ENCODE data around the gene CEP192.

CEP192 gene

DNA sequence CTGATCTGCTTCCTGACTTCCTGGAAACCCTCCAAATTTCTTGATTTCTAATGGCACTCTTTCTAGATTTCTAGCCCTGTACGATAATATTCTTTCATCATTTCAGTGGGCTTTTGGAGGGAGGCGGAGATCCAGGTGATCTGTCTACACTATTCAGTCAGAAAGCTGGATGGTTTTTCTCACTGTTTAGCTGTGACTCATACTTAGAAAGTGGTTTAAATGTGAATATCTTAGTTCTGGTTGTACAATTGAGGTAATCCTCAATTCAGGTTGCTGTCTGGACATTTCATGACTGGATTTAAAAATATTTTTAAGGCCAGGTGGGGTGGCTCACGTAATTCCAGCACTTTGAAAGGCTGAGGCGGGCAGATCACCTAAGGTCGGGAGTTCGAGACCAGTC lies 22.5 kb upstream of the CEP192 start:
- H3K27me3 ChIP-seq (ENCODE audit: insufficient read depth, low read length, poor library complexity, severe bottlenecking): no peaks in the 10 kb centered on the region
- no peaks in the 10 kb centered on the region for H3K4me1 ChIP-seq (ENCODE audit: insufficient read depth, low read length, poor library complexity, severe bottlenecking)
- no peaks in the 10 kb centered on the region for H3K9me2 ChIP-seq (replicated peaks; ENCODE audit: low read depth, low read length)
- no peaks in the 10 kb centered on the region for H3F3A ChIP-seq (ENCODE audit: low read depth)
- H2AFZ ChIP-seq (ENCODE audit: low read length): no peak overlapping the region
- H3K9ac ChIP-seq (ENCODE audit: low read depth, low read length, poor library complexity, severe bottlenecking): no peak overlapping the region
- H3K4me2 ChIP-seq (ENCODE audit: low read depth, low read length, poor library complexity, severe bottlenecking): no peak overlapping the region
- peaks cover 77% of the 10 kb centered on the region for H3K36me3 ChIP-seq (ENCODE audit: insufficient read depth, low read length)
- no peak for TF ChIP-seq EZH2phosphoT487 (IDR thresholded peaks at IDR 0.05; ENCODE audit: borderline replicate concordance)
- TF ChIP-seq CTCF (conservative IDR thresholded peaks at IDR 0.05; ENCODE audit: low read length): no peak
- H3K79me2 ChIP-seq (ENCODE audit: insufficient read depth, low read length): no peaks in the 10 kb centered on the region
- H4K20me1 ChIP-seq (ENCODE audit: insufficient read depth, low read length, poor library complexity, severe bottlenecking): no peaks in the 10 kb centered on the region
- H3K4me3 ChIP-seq (ENCODE audit: low read length, poor library complexity, severe bottlenecking): no peak overlapping the region
- H3K9me3 ChIP-seq (ENCODE audit: insufficient read depth, low read depth, low read length): no peaks in the 10 kb centered on the region

DNA sequence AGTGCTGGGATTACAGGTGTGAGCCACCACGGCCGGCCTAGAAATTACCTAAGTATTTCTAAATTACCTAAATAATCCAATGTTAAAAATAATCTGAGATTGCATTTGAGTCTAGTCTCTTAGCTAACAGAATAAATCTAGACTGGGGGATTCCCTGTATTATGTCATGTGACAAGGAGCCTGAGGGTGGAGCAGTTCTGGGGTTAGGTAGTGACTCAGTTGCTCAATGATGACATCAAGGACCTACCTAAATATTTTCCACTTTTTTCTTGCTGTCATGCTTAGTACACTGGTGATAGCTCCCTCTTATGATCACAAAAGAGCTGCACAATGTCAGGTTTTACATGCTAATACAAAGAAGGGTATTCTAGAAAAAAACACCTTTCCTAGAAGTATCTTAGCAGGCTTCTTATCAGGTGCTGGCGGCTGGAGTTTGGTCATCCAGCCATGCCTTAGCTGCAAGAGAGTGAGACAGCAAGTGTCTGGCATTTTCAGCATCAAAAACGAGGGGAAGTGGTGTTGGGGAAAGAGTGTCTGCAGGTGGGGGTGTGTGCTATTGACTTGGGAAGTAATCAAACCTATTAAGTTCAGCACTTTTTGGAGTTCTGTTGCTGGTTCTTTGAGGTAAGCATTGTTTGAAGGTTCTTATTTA lies 17.5 kb upstream of the CEP192 start:
- Histone ChIP-seq H3K36me3 (ENCODE audit: insufficient read depth, low read length) (peaks cover 73% of the 10 kb centered on the region; the same call in 1 of the 2 replicates), H3K9me3 (ENCODE audit: insufficient read depth, low read depth, low read length) (no peaks in the 10 kb centered on the region), H3K9ac (ENCODE audit: low read depth, low read length, poor library complexity, severe bottlenecking) (no peak overlapping the region), H3K4me2 (ENCODE audit: low read depth, low read length, poor library complexity, severe bottlenecking) (no peak overlapping the region), H3F3A (ENCODE audit: low read depth) (no peaks in the 10 kb centered on the region), H2AFZ (ENCODE audit: low read length) (no peak overlapping the region), H3K79me2 (ENCODE audit: insufficient read depth, low read length) (0 out of 2 replicates have a peak, but pooled peaks cover 3% of the 10 kb centered on the region), H3K4me3 (ENCODE audit: low read length, poor library complexity, severe bottlenecking) (no peak overlapping the region), H3K27me3 (ENCODE audit: insufficient read depth, low read length, poor library complexity, severe bottlenecking) (no peaks in the 10 kb centered on the region), H3K9me2 (replicated peaks; ENCODE audit: low read depth, low read length) (no peaks in the 10 kb centered on the region), H4K20me1 (ENCODE audit: insufficient read depth, low read length, poor library complexity, severe bottlenecking) (peaks cover 5% of the 10 kb centered on the region), H3K4me1 (ENCODE audit: insufficient read depth, low read length, poor library complexity, severe bottlenecking) (no peaks in the 10 kb centered on the region)
- TF ChIP-seq CTCF (conservative IDR thresholded peaks at IDR 0.05; ENCODE audit: low read length): no peak
- TF ChIP-seq EZH2phosphoT487 (IDR thresholded peaks at IDR 0.05; ENCODE audit: borderline replicate concordance): no peak

DNA sequence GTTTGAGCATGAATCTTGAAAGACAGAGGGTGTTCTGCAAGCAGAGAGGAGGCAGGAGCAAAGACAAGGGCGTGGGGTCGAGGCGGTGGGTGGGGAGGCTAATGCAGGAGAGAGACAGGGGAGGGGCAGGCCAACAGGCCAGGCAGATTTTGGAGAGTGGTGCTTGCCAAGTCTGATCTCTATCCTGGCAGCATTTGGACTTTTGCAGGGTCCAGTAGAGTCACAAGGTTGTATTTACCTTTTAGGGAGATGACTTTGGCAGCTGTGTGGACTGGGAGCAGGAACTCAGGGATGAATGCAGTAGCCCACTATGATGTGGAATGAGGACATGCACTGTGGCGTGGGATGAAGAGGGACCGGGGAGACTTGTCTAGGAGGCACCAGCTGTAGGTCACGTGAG lies 15.7 kb upstream of the CEP192 start:
- no peak overlapping the region for H3K4me2 ChIP-seq (ENCODE audit: low read depth, low read length, poor library complexity, severe bottlenecking)
- no peaks in the 10 kb centered on the region for H3K9me3 ChIP-seq (ENCODE audit: insufficient read depth, low read depth, low read length)
- H3F3A ChIP-seq (ENCODE audit: low read depth): no peaks in the 10 kb centered on the region
- H3K9me2 ChIP-seq (replicated peaks; ENCODE audit: low read depth, low read length): no peaks in the 10 kb centered on the region
- no peak overlapping the region for H3K9ac ChIP-seq (ENCODE audit: low read depth, low read length, poor library complexity, severe bottlenecking)
- H2AFZ ChIP-seq (ENCODE audit: low read length): no peak overlapping the region
- H3K4me3 ChIP-seq (ENCODE audit: low read length, poor library complexity, severe bottlenecking): no peak overlapping the region
- no peaks in the 10 kb centered on the region for H3K4me1 ChIP-seq (ENCODE audit: insufficient read depth, low read length, poor library complexity, severe bottlenecking)
- H4K20me1 ChIP-seq (ENCODE audit: insufficient read depth, low read length, poor library complexity, severe bottlenecking): peaks cover 5% of the 10 kb centered on the region
- H3K36me3 ChIP-seq (ENCODE audit: insufficient read depth, low read length): peaks cover 67% of the 10 kb centered on the region; the same call in 1 of the 2 replicates
- H3K27me3 ChIP-seq (ENCODE audit: insufficient read depth, low read length, poor library complexity, severe bottlenecking): no peaks in the 10 kb centered on the region
- TF ChIP-seq EZH2phosphoT487 (IDR thresholded peaks at IDR 0.05; ENCODE audit: borderline replicate concordance) (no peak), CTCF (conservative IDR thresholded peaks at IDR 0.05; ENCODE audit: low read length) (no peak)
- 0 out of 2 replicates have a peak, but pooled peaks cover 3% of the 10 kb centered on the region for H3K79me2 ChIP-seq (ENCODE audit: insufficient read depth, low read length)
